Hypothalamus (tissue), 51 donors: Measurements from ENCODE around the gene AFM.

ENCODE experiments used
- DNase-seq, 51 donors: peaks; one replicate each; lab custom pipeline; 2025; lab: John Stamatoyannopoulos, UW

The AFM gene

GRCh38 chr4:73448448-73449203 is 32.9 kb upstream of the AFM start:
- no peak for DNase-seq

GRCh38 chr4:73450398-73451004 is 31.0 kb upstream of the AFM start:
- DNase-seq, result no peak

- DNase-seq, result no peak
Observed at GRCh38 chr4:73451404-73451803, 30.1 kb upstream of the AFM start.

GRCh38 chr4:73451981-73452747 is 29.4 kb upstream of the AFM start:
- DNase-seq, result no peak

- DNase-seq, result no peak
Observed at GRCh38 chr4:73452953-73453700, 28.4 kb upstream of the AFM start.

GRCh38 chr4:73453701-73454005 is 27.9 kb upstream of the AFM start:
- no peak for DNase-seq

GRCh38 chr4:73454920-73455319 is 26.6 kb upstream of the AFM start:
- no peak for DNase-seq

- no peak for DNase-seq
Observed at GRCh38 chr4:73456177-73457022, 25.1 kb upstream of the AFM start.

- DNase-seq, result no peak
Observed at GRCh38 chr4:73458184-73459047, 23.1 kb upstream of the AFM start.

GRCh38 chr4:73459048-73459421 is 22.5 kb upstream of the AFM start:
- no peak for DNase-seq

GRCh38 chr4:73460913-73461522 is 20.5 kb upstream of the AFM start:
- DNase-seq, result no peak

GRCh38 chr4:73468170-73468569 is 13.4 kb upstream of the AFM start:
- no peak for DNase-seq

- DNase-seq, result no peak
Observed at GRCh38 chr4:73470728-73471127, 10.8 kb upstream of the AFM start.

- no peak for DNase-seq
Observed at GRCh38 chr4:73477176-73477575, 4.4 kb upstream of the AFM start.

- no peak for DNase-seq
Observed at GRCh38 chr4:73479323-73479722, 2.2 kb upstream of the AFM start.

- DNase-seq, result no peak
Observed at GRCh38 chr4:73485085-73485484, 3.5 kb downstream of the AFM start.

GRCh38 chr4:73485596-73485995 is 4.1 kb downstream of the AFM start:
- no peak for DNase-seq

GRCh38 chr4:73486497-73486896 is 5.0 kb downstream of the AFM start:
- no peak for DNase-seq

- DNase-seq, result no peak
Observed at GRCh38 chr4:73487233-73487632, 5.7 kb downstream of the AFM start.
